ENCODE results near the gene AGTPBP1. TPM values are rescaled to one million over a fixed set of nuclear protein-coding genes. Genes with fewer than 3 reads are reported as not detected.

AGTPBP1 gene
- total and polyA plus RNA-seq, 2 of the 8 experiments (the other 6 are each of a cell fraction or from before 2014, with no cell fraction given): 13.4 to 65.2 TPM

- Histone ChIP-seq H3K4me3 (ENCODE audit: extremely low read depth in 1 of 4, insufficient read depth in 2 of 4, low read depth in 3 of 4, low read length in 4 of 4) (peak overlapping the region; percentile 65 to 90 (median 72)), H4K20me1 (replicated peaks in 1 of 2; ENCODE audit: control insufficient read depth in 1 of 2, insufficient read depth in 2 of 2, low read length in 2 of 2) (peaks cover 2 to 7% of the 10 kb centered on the region in 2 experiments), H3K36me3 (ENCODE audit: control insufficient read depth in 2 of 4, insufficient read depth in 4 of 4, low read length in 3 of 4) (no peaks in the 10 kb centered on the region), H3K14ac (ENCODE audit: insufficient read length) (no peak overlapping the region), H2BK15ac (ENCODE audit: low read length) (0 out of 2 replicates have a peak overlapping the region, but pooled peaks have one; percentile 31), H4K5ac (ENCODE audit: insufficient read length, low read depth, low read length) (peak overlapping the region; percentile 82), H3K79me2 (ENCODE audit: control insufficient read depth in 1 of 2, insufficient read depth in 2 of 2, low read length in 2 of 2) (peaks cover 5 to 48% of the 10 kb centered on the region in 2 experiments), H3K4ac (replicated peaks; ENCODE audit: insufficient read length, low read depth, low read length) (no peak overlapping the region), H3K4me1 (replicated peaks in 1 of 4; ENCODE audit: control insufficient read depth in 3 of 4, insufficient read depth in 4 of 4, low read length in 3 of 4) (peaks cover 0 to 14% (median 6%) of the 10 kb centered on the region in 4 experiments), H2AFZ (ENCODE audit: low read length) (peak overlapping the region; percentile 82; the same call in 1 of the 2 replicates), H4K91ac (replicated peaks; ENCODE audit: insufficient read length, low read length) (peak overlapping the region; percentile 58), H4K8ac (ENCODE audit: extremely low read depth, insufficient read depth, low read length) (peak overlapping the region; percentile 92), H3K56ac (replicated peaks; ENCODE audit: insufficient read length, low read depth, low read length) (peak overlapping the region; percentile 17), H2AK5ac (ENCODE audit: low read depth, low read length) (no peak overlapping the region), H3K79me1 (ENCODE audit: low read depth, low read length) (peaks cover 3% of the 10 kb centered on the region; the same call in 1 of the 2 replicates), H3K23me2 (ENCODE audit: low read depth, low read length) (peaks cover 5% of the 10 kb centered on the region; the same call in 1 of the 2 replicates), H3K18ac (ENCODE audit: extremely low read depth, low read length) (peak overlapping the region; percentile 39; the same call in 1 of the 2 replicates), H2BK5ac (ENCODE audit: low read depth, low read length) (peak overlapping the region; percentile 69; the same call in 1 of the 2 replicates), H3K9ac (replicated peaks in 1 of 4; ENCODE audit: extremely low read depth in 1 of 4, low read depth in 3 of 4, low read length in 3 of 4) (peak overlapping the region; percentile 79 to 96 (median 83)), H3K9me3 (ENCODE audit: insufficient read depth in 2 of 2, low read depth in 1 of 2, low read length in 1 of 2) (no peaks in the 10 kb centered on the region), H2BK20ac (ENCODE audit: low read length) (no peak overlapping the region), H3K23ac (ENCODE audit: insufficient read length) (no peak overlapping the region), H3K27ac (ENCODE audit: low read depth, low read length) (peak overlapping the region; percentile 84), H2BK12ac (ENCODE audit: low read depth, low read length) (no peak overlapping the region), H3K27me3 (replicated peaks in 1 of 4; ENCODE audit: control insufficient read depth in 3 of 4, extremely low read depth in 1 of 4, insufficient read depth in 3 of 4, low read length in 3 of 4) (no peaks in the 10 kb centered on the region), H2BK120ac (replicated peaks; ENCODE audit: low read depth, low read length) (no peak overlapping the region), H3K4me2 (ENCODE audit: insufficient read depth in 1 of 2, low read depth in 2 of 2, low read length in 2 of 2) (peak overlapping the region; percentile 76 to 78)
- 1% methylated on average over 31 of the region's 75 CpGs; no CpG with 5 or more reads in 1 of the 2 experiments for WGBS, 2 experiments (ENCODE audit: extremely low coverage in 1 of 2, insufficient coverage in 1 of 2, insufficient read length in 1 of 2, insufficient replicate concordance in 2 of 2, low coverage in 1 of 2, low lambda C conversion rate in 2 of 2, missing lambda C conversion rate in 1 of 2)
- FAIRE-seq (no peak), DNase-seq (ENCODE audit: low read depth in 1 of 2, low spot score in 2 of 2) (peak in 1 of 2 experiments; percentile 76)
- CTCF ChIA-PET (ENCODE audit: partially characterized antibody): interaction anchor here (0.6 kb wide), 1 partner anchor 1377 kb away, joined by 3 read pairs; no protein-coding TSS in a partner anchor
- POLR2A ChIA-PET (ENCODE audit: partially characterized antibody): interaction anchor here (0.6 to 2.2 kb wide), 5 partner anchors 18 to 544 kb away, joined by 3 to 9 read pairs (median 3); partner anchors contain the start of gene NAA35
- no peak for TF ChIP-seq KDM5A (IDR thresholded peaks at IDR 0.05; ENCODE audit: low read length)
- TF ChIP-seq RFX5 (IDR thresholded peaks at IDR 0.05; ENCODE audit: borderline replicate concordance, low read depth, low read length): no peak; the same call in 1 of the 2 replicates
- peak; percentile 61; the same call in 1 of the 2 replicates for TF ChIP-seq RBBP5 (IDR thresholded peaks at IDR 0.05; ENCODE audit: borderline replicate concordance, low read depth, low read length)
- no peak for TF ChIP-seq CTCF (IDR thresholded peaks at IDR 0.05; ENCODE audit: control extremely low read depth in 1 of 3, insufficient read depth in 1 of 3, low read depth in 1 of 3, low read length in 3 of 3)
- TF ChIP-seq TEAD4 (IDR thresholded peaks at IDR 0.05; ENCODE audit: low read depth, low read length): no peak
- no peak for TF ChIP-seq ZNF274 (IDR thresholded peaks at IDR 0.05; ENCODE audit: borderline replicate concordance, extremely low read depth, low read length)
- TF ChIP-seq CBX5 (IDR thresholded peaks at IDR 0.05; ENCODE audit: low read depth, low read length): no peak
- peak; percentile 79; the same call in 1 of the 2 replicates for TF ChIP-seq PHF8 (conservative IDR thresholded peaks at IDR 0.05; ENCODE audit: low read depth, low read length)
Observed at GRCh38 chr9:85741095-85741874, 469 bp downstream of the AGTPBP1 start.

Data from H1 (cell line).